SHP77 treated with DMSO at 0.1 percent for 48 hours (cell line): Measurements from ENCODE around the gene PAQR5.

Source experiments
- DNase-seq: peaks from one replicate; lab custom pipeline; 2025; lab: John Stamatoyannopoulos, UW

Gene PAQR5

DNA sequence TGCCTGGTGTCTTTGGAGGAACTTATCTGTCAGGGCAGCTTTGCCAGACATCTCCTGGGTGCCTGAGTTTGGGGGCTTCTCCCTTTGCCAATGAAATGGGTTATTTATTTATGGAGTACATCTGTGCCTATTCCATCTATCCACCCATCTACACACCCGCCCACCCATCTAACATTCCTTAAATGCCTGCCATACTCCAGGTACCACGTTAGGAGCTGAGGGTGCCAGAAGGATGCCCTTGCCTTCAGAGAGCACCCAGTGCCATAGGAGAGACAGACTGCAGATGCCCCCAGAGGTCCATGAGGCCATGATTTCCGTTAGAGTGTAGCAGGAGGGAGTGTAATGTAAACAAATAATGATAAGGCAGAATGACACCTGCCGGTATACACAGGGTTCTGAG is 93.6 kb downstream of the PAQR5 start:
- DNase-seq: no peak

- no peak for DNase-seq
These were observed 95.2 kb downstream of the PAQR5 start for GRCh38 chr15:69393831-69394491.

GRCh38 chr15:69394556-69395282 is 96.0 kb downstream of the PAQR5 start:
- DNase-seq: peak; percentile 44

DNA sequence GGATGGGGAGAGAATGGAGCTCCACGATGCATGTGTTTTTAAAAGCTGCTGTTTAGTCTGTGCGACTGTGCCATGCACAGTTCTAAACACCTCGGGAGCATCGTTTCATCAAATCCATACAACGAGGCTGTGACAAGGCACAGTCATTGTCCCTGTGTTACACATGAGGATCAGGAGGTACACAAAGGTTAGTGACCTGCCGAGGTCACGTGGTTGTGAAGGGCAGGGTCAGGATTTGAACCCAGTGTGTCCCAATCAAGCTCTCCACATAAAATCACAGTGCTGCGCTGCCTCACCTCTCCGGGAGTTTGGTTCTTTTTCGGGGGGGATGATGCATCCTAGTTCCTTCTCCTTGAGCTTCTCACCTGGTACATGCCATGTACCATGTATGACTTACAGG is 96.7 kb downstream of the PAQR5 start:
- DNase-seq: no peak

- DNase-seq: no peak
These were observed 97.3 kb downstream of the PAQR5 start for GRCh38 chr15:69395991-69396390.

DNA sequence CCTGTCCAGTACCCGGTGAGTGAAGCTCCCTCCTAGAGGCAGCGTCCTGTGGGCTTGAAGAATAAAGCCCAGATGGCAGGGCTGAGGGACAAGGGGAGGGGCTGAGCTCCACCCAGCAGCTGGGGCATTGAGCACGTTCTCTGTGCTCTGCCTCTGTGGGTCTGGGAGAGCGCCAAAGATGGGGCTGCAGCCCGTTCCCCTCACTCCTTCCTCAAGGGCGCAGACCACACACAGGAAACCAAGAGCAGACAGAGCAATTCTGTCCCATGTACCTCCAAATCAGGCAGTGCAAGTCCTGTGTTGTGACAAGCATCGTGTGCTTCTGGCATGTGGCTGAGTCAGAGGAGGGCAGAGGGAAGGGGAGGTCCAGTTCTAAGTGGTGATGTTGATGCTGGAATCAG is 99.8 kb downstream of the PAQR5 start:
- DNase-seq: no peak

- DNase-seq: no peak
These were observed 102.1 kb downstream of the PAQR5 start for GRCh38 chr15:69400850-69401249.

DNA sequence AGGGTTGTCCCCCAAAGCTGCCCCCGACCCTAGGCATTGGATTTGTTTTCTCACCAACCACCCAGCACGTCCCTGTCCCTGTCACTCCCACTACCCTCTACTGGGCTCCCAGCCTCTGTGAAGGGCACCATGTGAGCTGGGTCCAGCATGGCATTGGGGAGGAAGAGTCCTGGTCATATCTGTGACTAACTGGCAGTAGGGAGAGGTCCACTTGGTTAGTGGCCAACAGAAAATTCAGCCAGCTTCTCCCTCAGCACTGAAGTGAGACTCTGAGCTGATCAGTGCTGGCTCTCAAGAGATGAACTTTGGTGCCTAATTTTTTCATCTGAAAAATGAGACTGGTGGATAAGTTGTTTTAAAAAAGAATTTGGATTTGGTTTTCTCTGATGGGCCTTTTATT is 104.1 kb downstream of the PAQR5 start:
- no peak for DNase-seq

GRCh38 chr15:69403594-69403993 is 104.9 kb downstream of the PAQR5 start:
- DNase-seq: no peak

GRCh38 chr15:69405110-69405509 is 106.4 kb downstream of the PAQR5 start:
- no peak for DNase-seq

DNA sequence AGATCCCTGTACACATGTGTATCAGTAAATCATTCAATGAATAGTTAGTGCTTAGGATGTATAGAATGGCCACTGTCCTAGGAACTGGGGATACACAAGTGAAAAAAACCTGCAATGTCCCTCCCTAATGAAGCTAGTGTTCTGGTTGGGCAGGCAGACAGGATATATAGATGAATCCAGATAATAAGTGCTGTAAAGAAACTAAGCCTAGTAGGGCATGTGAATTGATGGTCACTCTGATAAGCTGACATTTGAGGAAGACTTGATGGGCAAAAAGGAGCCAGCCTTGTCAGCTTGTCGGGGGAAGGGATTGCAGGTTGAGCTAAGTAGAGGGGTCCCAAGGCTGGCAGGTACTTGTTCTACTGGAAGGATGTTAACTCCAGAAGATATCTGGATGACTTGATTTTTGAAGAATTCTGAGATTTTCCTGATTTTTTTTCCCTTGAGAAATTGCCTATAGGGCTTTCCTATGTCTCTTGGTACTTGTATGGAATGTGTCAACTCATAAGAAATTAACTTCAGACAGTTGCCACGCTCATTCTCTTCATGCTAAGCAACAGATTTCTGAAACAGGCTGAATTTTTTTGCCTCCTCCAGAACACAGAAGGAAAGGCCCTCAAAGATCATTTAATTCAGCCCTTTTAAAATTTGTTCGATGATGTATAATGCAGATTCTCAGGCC is 109.1 kb downstream of the PAQR5 start:
- no peak for DNase-seq

DNA sequence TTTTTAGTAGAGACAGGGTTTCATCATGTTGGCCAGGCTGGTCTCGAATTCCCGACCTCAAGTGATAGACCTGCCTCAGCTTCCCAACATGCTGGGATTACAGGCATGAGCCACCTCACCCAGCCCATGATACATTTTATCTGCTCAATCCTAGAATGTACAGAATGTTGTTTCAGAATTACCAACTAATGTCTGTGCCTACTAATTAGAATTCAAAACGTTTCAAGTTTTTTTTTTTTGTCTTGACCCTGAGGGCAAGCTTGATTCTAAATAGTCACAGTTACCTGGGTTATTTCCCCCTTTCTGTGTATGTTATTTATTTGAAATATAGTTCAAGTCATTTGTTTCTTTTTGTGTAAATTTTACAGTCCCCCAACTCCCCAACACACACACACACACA is 110.1 kb downstream of the PAQR5 start:
- DNase-seq: no peak

DNA sequence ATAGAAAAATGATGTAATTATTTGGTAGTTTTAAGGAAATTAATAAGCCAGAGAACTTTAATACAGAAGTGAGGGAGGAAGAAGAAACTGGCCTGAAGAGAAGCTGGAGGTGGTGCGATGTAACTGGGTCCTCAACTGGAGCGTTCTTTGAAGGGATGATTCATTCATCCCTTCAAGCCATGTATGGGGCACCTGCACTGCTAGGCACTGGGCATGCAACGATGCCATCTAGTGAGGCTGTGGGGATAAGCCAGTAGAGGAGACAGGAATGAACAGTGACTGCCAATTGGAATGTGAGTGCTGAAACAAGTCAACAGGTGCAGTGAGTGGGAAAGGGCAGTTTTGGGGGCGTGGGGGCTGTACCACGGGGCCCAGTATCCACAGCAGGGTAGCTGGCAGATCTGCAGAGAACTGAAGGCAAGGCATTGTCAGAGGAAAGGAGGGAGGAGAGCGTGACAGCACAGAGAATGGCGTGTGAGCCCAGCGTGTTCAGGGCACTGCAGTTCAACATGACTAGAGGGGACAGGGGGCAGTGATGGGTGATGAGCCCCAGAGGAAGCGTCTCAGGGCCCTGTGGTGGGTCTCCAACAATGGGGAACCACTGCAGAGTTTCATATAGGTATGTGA is 111.6 kb downstream of the PAQR5 start:
- DNase-seq: peak; percentile 45

- no peak for DNase-seq
These were observed 113.6 kb downstream of the PAQR5 start for GRCh38 chr15:69412274-69412673.

- no peak for DNase-seq
These were observed 114.0 kb downstream of the PAQR5 start for GRCh38 chr15:69412701-69413100.

- peak; percentile 83 for DNase-seq
These were observed 115.3 kb downstream of the PAQR5 start, which contains the start of gene KIF23 for GRCh38 chr15:69413822-69414700. KIF23 (plus strand) TSS chr15:69414349; CDS start chr15:69414466, 117 bp downstream.

DNA sequence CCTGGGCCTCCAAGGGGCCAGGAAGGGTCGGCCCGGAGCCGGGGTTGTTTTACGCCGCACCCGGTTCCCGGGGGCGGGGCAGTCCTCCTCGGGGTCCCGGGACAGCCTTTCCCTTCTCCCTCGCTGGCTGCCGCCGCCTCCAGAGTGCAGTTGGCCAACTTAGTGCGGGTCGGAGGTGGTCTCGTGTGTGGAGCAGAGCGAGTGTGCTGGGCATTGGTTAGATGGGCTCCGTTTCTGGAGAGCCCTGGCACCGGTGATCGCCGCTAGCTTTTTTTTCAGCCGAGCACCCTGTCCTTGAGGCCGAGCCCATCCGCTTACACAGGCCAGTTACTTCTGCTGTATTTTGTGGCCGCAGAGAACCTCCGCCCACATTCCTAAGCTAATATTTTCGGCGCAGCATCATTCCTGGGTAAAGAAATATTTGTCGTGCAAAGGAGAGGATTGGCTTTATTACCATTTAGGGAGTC is 116.0 kb downstream of the PAQR5 start:
- no peak for DNase-seq

DNA sequence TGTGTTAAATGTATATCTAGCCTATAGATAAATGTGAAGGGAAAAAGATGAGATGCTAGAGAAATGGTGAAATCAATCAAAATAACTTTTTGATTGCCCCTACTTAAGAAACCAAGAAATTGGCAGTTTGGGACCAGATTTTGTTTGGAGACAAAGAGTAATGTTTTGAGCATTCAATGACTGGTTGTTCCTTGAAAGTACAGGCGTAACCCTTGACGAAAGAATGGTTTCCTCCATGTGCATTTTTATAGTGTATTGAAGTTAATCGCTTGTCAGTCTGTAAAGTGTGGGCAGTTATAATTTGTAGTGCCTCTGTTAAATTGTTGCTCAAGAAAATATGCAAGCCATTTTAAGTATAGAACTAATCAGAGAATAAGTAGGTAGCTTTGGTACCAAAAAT is 116.7 kb downstream of the PAQR5 start:
- no peak for DNase-seq

DNA sequence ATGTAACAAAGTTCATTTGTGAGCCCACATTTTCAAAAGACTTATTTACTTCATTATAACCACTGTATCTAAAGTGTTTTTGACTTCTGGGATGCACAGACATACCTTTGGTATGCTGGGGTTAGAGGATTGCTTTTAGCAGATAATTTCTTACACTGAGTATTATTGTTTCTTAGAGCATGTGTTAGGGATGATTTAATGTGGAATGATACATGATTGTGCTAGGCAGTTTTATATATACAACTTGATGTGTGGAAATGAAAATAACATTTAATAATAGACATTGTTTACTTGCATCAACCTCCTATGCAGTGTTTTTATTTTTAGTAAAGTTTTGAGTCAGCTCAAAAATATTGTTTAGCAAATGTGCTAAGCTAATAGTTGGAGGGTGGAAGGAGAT is 118.9 kb downstream of the PAQR5 start:
- no peak for DNase-seq

- no peak for DNase-seq
These were observed 122.8 kb downstream of the PAQR5 start for GRCh38 chr15:69421498-69421897.

DNA sequence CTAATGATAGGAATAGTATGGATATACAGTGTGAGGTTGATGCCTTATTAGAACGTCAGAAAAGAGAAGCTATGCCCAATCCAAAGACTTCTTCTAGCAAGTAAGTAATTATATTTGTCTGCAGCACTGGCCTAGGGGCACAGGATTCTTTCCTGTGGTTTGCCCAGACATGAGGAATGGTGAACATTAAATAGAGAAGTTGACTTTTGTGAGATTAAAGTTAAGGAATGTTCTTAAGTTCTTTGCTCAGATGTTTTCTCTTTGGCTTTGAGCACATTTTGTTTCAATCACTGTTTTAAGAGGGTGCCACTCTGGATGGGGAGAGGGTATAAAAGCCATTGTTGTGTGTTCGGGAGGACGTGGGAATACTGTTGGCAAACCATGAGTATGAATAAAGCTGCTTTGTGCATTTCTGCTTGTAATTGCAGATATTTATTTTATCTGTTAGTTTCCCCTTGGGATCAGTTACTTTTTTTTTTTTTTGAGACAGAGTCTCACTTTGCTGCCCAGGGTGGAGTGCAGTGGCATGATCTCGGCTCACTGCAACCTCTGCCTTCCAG is 123.7 kb downstream of the PAQR5 start:
- no peak for DNase-seq
